ENCODE measurements around the gene HOXD8. TPM values are rescaled to one million over a fixed set of nuclear protein-coding genes. Genes with fewer than 3 reads are reported as not detected.

Gene HOXD8
- total RNA-seq, 5 donors from 2014 or later (not counting 1 experiment from before 2014, with no cell fraction given): not detected

GRCh38 chr2:176172895-176173566 is 43.5 kb downstream of the HOXD8 start:
- H3K4me1 Mint-ChIP-seq: peaks cover 10 to 18% (median 11%) of the 10 kb centered on the region in 3 donors
- no peaks in the 10 kb centered on the region for H3K9me3 ChIP-seq
- H3K27me3 ChIP-seq (replicated peaks in 1 of 2; ENCODE audit: control insufficient read depth in 2 of 2, extremely low read depth in 1 of 2, insufficient read depth in 2 of 2, low read length in 1 of 2): peaks cover 32 to 76% of the 10 kb centered on the region in 2 experiments
- H3K4me3 ChIP-seq (ENCODE audit: control insufficient read depth in 1 of 2, extremely low read depth in 1 of 2, low read length in 1 of 2): no peak overlapping the region
- CTCF ChIA-PET: interaction anchor here (0.6 to 1.5 kb wide), 2 partner anchors 45 to 975 kb away, joined by 3 read pairs; no protein-coding TSS in a partner anchor
- no peak overlapping the region for H3K4me3 Mint-ChIP-seq
- ATAC-seq (replicated peaks in 1 of 4) (no peak), DNase-seq (no peak)
- no peak overlapping the region for H3K27ac Mint-ChIP-seq
- peaks cover 73 to 90% of the 10 kb centered on the region in 2 donors for H3K27me3 Mint-ChIP-seq
- no peaks in the 10 kb centered on the region for H3K36me3 Mint-ChIP-seq
- WGBS (ENCODE audit: insufficient coverage): 14% methylated on average over 1 of the region's 14 CpGs
- H3K9me3 Mint-ChIP-seq: no peaks in the 10 kb centered on the region
- H3K36me3 ChIP-seq (ENCODE audit: control insufficient read depth in 2 of 2, extremely low read depth in 1 of 2, insufficient read depth in 1 of 2, low read length in 1 of 2): no peaks in the 10 kb centered on the region
- H3K27ac ChIP-seq (ENCODE audit: low read length): no peak overlapping the region
- POLR2A ChIA-PET: no interaction called here
- H3K4me1 ChIP-seq (ENCODE audit: control insufficient read depth in 1 of 2, extremely low read depth in 1 of 2, insufficient read depth in 2 of 2, low read length in 2 of 2): peaks cover 2 to 20% of the 10 kb centered on the region in 2 experiments

GRCh38 chr2:176173567-176174381 is 44.3 kb downstream of the HOXD8 start:
- Histone ChIP-seq H3K36me3 (ENCODE audit: control insufficient read depth in 2 of 2, extremely low read depth in 1 of 2, insufficient read depth in 1 of 2, low read length in 1 of 2) (no peaks in the 10 kb centered on the region), H3K9me3 (no peaks in the 10 kb centered on the region), H3K27ac (ENCODE audit: low read length) (no peak overlapping the region), H3K4me1 (ENCODE audit: control insufficient read depth in 1 of 2, extremely low read depth in 1 of 2, insufficient read depth in 2 of 2, low read length in 2 of 2) (peaks cover 2 to 26% of the 10 kb centered on the region in 2 experiments), H3K27me3 (replicated peaks in 1 of 2; ENCODE audit: control insufficient read depth in 2 of 2, extremely low read depth in 1 of 2, insufficient read depth in 2 of 2, low read length in 1 of 2) (peaks cover 30 to 78% of the 10 kb centered on the region in 2 experiments), H3K4me3 (ENCODE audit: control insufficient read depth in 1 of 2, extremely low read depth in 1 of 2, low read length in 1 of 2) (no peak overlapping the region)
- ChIA-PET POLR2A (no interaction called here), CTCF (interaction anchor here in 1 of 2 donors (0.7 to 1.5 kb wide), 2 partner anchors 46 to 461 kb away, joined by 3 to 4 read pairs; no protein-coding TSS in a partner anchor)
- DNase-seq (no peak), ATAC-seq (replicated peaks in 1 of 4) (no peak)
- H3K27ac Mint-ChIP-seq: no peak overlapping the region
- peaks cover 10 to 18% (median 12%) of the 10 kb centered on the region in 3 donors for H3K4me1 Mint-ChIP-seq
- peaks cover 77 to 89% of the 10 kb centered on the region in 2 donors for H3K27me3 Mint-ChIP-seq
- H3K9me3 Mint-ChIP-seq: no peaks in the 10 kb centered on the region
- no CpG with 5 or more reads among the region's 7 CpGs for WGBS (ENCODE audit: insufficient coverage)
- H3K36me3 Mint-ChIP-seq: no peaks in the 10 kb centered on the region
- H3K4me3 Mint-ChIP-seq: no peak overlapping the region

- CTCF ChIA-PET: interaction anchor here in 1 of 2 donors (0.7 to 1.5 kb wide), 2 partner anchors 46 to 461 kb away, joined by 3 to 4 read pairs; no protein-coding TSS in a partner anchor
- no peaks in the 10 kb centered on the region for H3K9me3 Mint-ChIP-seq
- H3K27ac Mint-ChIP-seq: no peak overlapping the region
- H3K36me3 ChIP-seq (ENCODE audit: control insufficient read depth in 2 of 2, extremely low read depth in 1 of 2, insufficient read depth in 1 of 2, low read length in 1 of 2): no peaks in the 10 kb centered on the region
- peak overlapping the region in 1 of 3 donors; percentile 49 for H3K4me3 Mint-ChIP-seq
- H3K4me3 ChIP-seq (ENCODE audit: control insufficient read depth in 1 of 2, extremely low read depth in 1 of 2, low read length in 1 of 2): peak overlapping the region in 1 of 2 donors; percentile 1
- peaks cover 10 to 18% (median 12%) of the 10 kb centered on the region in 3 donors for H3K4me1 Mint-ChIP-seq
- WGBS (ENCODE audit: insufficient coverage): 0% methylated on average over 4 of the region's 14 CpGs
- H3K36me3 Mint-ChIP-seq: no peaks in the 10 kb centered on the region
- peaks cover 2 to 26% of the 10 kb centered on the region in 2 experiments for H3K4me1 ChIP-seq (ENCODE audit: control insufficient read depth in 1 of 2, extremely low read depth in 1 of 2, insufficient read depth in 2 of 2, low read length in 2 of 2)
- DNase-seq: no peak
- peaks cover 81 to 89% of the 10 kb centered on the region in 2 donors for H3K27me3 Mint-ChIP-seq
- H3K27me3 ChIP-seq (replicated peaks in 1 of 2; ENCODE audit: control insufficient read depth in 2 of 2, extremely low read depth in 1 of 2, insufficient read depth in 2 of 2, low read length in 1 of 2): peaks cover 33 to 72% of the 10 kb centered on the region in 2 experiments
- POLR2A ChIA-PET: no interaction called here
- no peak for ATAC-seq (replicated peaks in 1 of 4)
- no peaks in the 10 kb centered on the region for H3K9me3 ChIP-seq
- H3K27ac ChIP-seq (ENCODE audit: low read length): no peak overlapping the region
Measured at GRCh38 chr2:176174382-176174823, 44.9 kb downstream of the HOXD8 start.

GRCh38 chr2:176174824-176175708 is 45.6 kb downstream of the HOXD8 start:
- DNase-seq (no peak), ATAC-seq (replicated peaks in 1 of 4) (no peak)
- peaks cover 81 to 89% of the 10 kb centered on the region in 2 donors for H3K27me3 Mint-ChIP-seq
- Histone ChIP-seq H3K36me3 (ENCODE audit: control insufficient read depth in 2 of 2, extremely low read depth in 1 of 2, insufficient read depth in 1 of 2, low read length in 1 of 2) (no peaks in the 10 kb centered on the region), H3K4me1 (ENCODE audit: control insufficient read depth in 1 of 2, extremely low read depth in 1 of 2, insufficient read depth in 2 of 2, low read length in 2 of 2) (peaks cover 2 to 26% of the 10 kb centered on the region in 2 experiments), H3K4me3 (ENCODE audit: control insufficient read depth in 1 of 2, extremely low read depth in 1 of 2, low read length in 1 of 2) (peak overlapping the region in 1 of 2 donors; percentile 19), H3K27me3 (replicated peaks in 1 of 2; ENCODE audit: control insufficient read depth in 2 of 2, extremely low read depth in 1 of 2, insufficient read depth in 2 of 2, low read length in 1 of 2) (peaks cover 35 to 68% of the 10 kb centered on the region in 2 experiments), H3K9me3 (no peaks in the 10 kb centered on the region), H3K27ac (ENCODE audit: low read length) (no peak overlapping the region)
- 11% methylated on average over 28 of the region's 47 CpGs for WGBS (ENCODE audit: insufficient coverage)
- no peaks in the 10 kb centered on the region for H3K9me3 Mint-ChIP-seq
- no peaks in the 10 kb centered on the region for H3K36me3 Mint-ChIP-seq
- H3K4me3 Mint-ChIP-seq: peak overlapping the region in 1 of 3 donors; percentile 49
- H3K27ac Mint-ChIP-seq: no peak overlapping the region
- peaks cover 10 to 18% (median 12%) of the 10 kb centered on the region in 3 donors for H3K4me1 Mint-ChIP-seq
- POLR2A ChIA-PET: no interaction called here
- CTCF ChIA-PET: interaction anchor here (0.6 to 0.7 kb wide), 2 partner anchors 50 to 460 kb away, joined by 4 to 5 read pairs; no protein-coding TSS in a partner anchor

GRCh38 chr2:176175709-176176607 is 46.5 kb downstream of the HOXD8 start:
- DNase-seq (no peak), ATAC-seq (replicated peaks in 1 of 4) (no peak)
- ChIA-PET POLR2A (no interaction called here), CTCF (interaction anchor here in 1 of 2 donors (0.6 kb wide), 1 partner anchor 50 kb away, joined by 5 read pairs; no protein-coding TSS in a partner anchor)
- WGBS (ENCODE audit: insufficient coverage): 43% methylated on average over 1 of the region's 7 CpGs
- Mint-ChIP-seq H3K27me3 (peaks cover 83 to 91% of the 10 kb centered on the region in 2 donors), H3K27ac (no peak overlapping the region), H3K4me3 (no peak overlapping the region), H3K9me3 (no peaks in the 10 kb centered on the region), H3K36me3 (no peaks in the 10 kb centered on the region), H3K4me1 (peaks cover 10 to 18% (median 12%) of the 10 kb centered on the region in 3 donors)
- H3K27ac ChIP-seq (ENCODE audit: low read length): no peak overlapping the region
- H3K4me1 ChIP-seq (ENCODE audit: control insufficient read depth in 1 of 2, extremely low read depth in 1 of 2, insufficient read depth in 2 of 2, low read length in 2 of 2): peaks cover 2 to 26% of the 10 kb centered on the region in 2 experiments
- peaks cover 37 to 59% of the 10 kb centered on the region in 2 experiments for H3K27me3 ChIP-seq (replicated peaks in 1 of 2; ENCODE audit: control insufficient read depth in 2 of 2, extremely low read depth in 1 of 2, insufficient read depth in 2 of 2, low read length in 1 of 2)
- H3K9me3 ChIP-seq: no peaks in the 10 kb centered on the region
- H3K36me3 ChIP-seq (ENCODE audit: control insufficient read depth in 2 of 2, extremely low read depth in 1 of 2, insufficient read depth in 1 of 2, low read length in 1 of 2): no peaks in the 10 kb centered on the region
- no peak overlapping the region for H3K4me3 ChIP-seq (ENCODE audit: control insufficient read depth in 1 of 2, extremely low read depth in 1 of 2, low read length in 1 of 2)

All from T-cell (primary cell).